ENCODE measurements around the gene PAPPA.
A peak's percentile ranks its signal among the peaks of the same experiment; 100 is the strongest.

The PAPPA gene

GRCh38 chr9:116179568-116179967, 26.0 kb downstream of the PAPPA start:
- Histone ChIP-seq H2BK120ac (ENCODE audit: low read depth, low read length) (no peak overlapping the region), H3K23ac (ENCODE audit: low read length) (no peak overlapping the region), H3K27ac (ENCODE audit: low read depth, low read length) (no peak overlapping the region), H4K8ac (ENCODE audit: low read depth, low read length) (no peak overlapping the region), H3K36me3 (ENCODE audit: control insufficient read depth, insufficient read depth, low read length) (no peaks in the 10 kb centered on the region), H3K9ac (ENCODE audit: low read length) (no peak overlapping the region), H2BK15ac (replicated peaks; ENCODE audit: low read depth) (no peak overlapping the region), H3K4ac (ENCODE audit: low read depth, low read length) (no peak overlapping the region), H3K4me2 (ENCODE audit: low read length) (no peak overlapping the region), H4K5ac (ENCODE audit: low read length) (no peak overlapping the region), H3K56ac (ENCODE audit: low read length) (no peak overlapping the region), H3K4me3 (ENCODE audit: low read length) (no peak overlapping the region), H2AK5ac (ENCODE audit: low read length) (no peak overlapping the region), H3K4me1 (ENCODE audit: control insufficient read depth, low read depth, low read length) (no peaks in the 10 kb centered on the region), H3K79me1 (ENCODE audit: low read length) (no peaks in the 10 kb centered on the region), H3K79me2 (ENCODE audit: control insufficient read depth, insufficient read depth, low read length) (no peaks in the 10 kb centered on the region), H3K27me3 (ENCODE audit: insufficient read depth, low read length, poor library complexity) (no peaks in the 10 kb centered on the region), H2BK5ac (ENCODE audit: low read length) (no peak overlapping the region), H3K18ac (ENCODE audit: low read length) (no peak overlapping the region)
- no CpG with 5 or more reads among the region's 4 CpGs for WGBS (ENCODE audit: extremely low coverage, insufficient coverage, low lambda C conversion rate)
- no peak for DNase-seq

GRCh38 chr9:116181853-116182610, 28.4 kb downstream of the PAPPA start:
- Histone ChIP-seq H4K5ac (ENCODE audit: low read length) (no peak overlapping the region), H3K27me3 (ENCODE audit: insufficient read depth, low read length, poor library complexity) (no peaks in the 10 kb centered on the region), H3K23ac (ENCODE audit: low read length) (no peak overlapping the region), H3K18ac (ENCODE audit: low read length) (no peak overlapping the region), H3K4ac (ENCODE audit: low read depth, low read length) (no peak overlapping the region), H3K4me2 (ENCODE audit: low read length) (no peak overlapping the region), H3K4me3 (ENCODE audit: low read length) (no peak overlapping the region), H2BK120ac (ENCODE audit: low read depth, low read length) (no peak overlapping the region), H2BK5ac (ENCODE audit: low read length) (no peak overlapping the region), H4K8ac (ENCODE audit: low read depth, low read length) (no peak overlapping the region), H3K27ac (ENCODE audit: low read depth, low read length) (no peak overlapping the region), H3K4me1 (ENCODE audit: control insufficient read depth, low read depth, low read length) (no peaks in the 10 kb centered on the region), H3K9ac (ENCODE audit: low read length) (no peak overlapping the region), H2AK5ac (ENCODE audit: low read length) (no peak overlapping the region), H3K36me3 (ENCODE audit: control insufficient read depth, insufficient read depth, low read length) (no peaks in the 10 kb centered on the region), H3K79me1 (ENCODE audit: low read length) (no peaks in the 10 kb centered on the region), H3K79me2 (ENCODE audit: control insufficient read depth, insufficient read depth, low read length) (no peaks in the 10 kb centered on the region), H3K56ac (ENCODE audit: low read length) (no peak overlapping the region), H2BK15ac (replicated peaks; ENCODE audit: low read depth) (no peak overlapping the region)
- WGBS (ENCODE audit: extremely low coverage, insufficient coverage, low lambda C conversion rate), result no CpG with 5 or more reads among the region's 3 CpGs
- peak; percentile 40 for DNase-seq

GRCh38 chr9:116182876-116183275, 29.3 kb downstream of the PAPPA start:
- no peaks in the 10 kb centered on the region for H3K4me1 ChIP-seq (ENCODE audit: control insufficient read depth, low read depth, low read length)
- H3K27ac ChIP-seq (ENCODE audit: low read depth, low read length), result no peak overlapping the region
- H3K18ac ChIP-seq (ENCODE audit: low read length), result no peak overlapping the region
- no peak overlapping the region for H2AK5ac ChIP-seq (ENCODE audit: low read length)
- DNase-seq, result no peak
- H3K9ac ChIP-seq (ENCODE audit: low read length), result no peak overlapping the region
- H3K79me2 ChIP-seq (ENCODE audit: control insufficient read depth, insufficient read depth, low read length), result no peaks in the 10 kb centered on the region
- no peak overlapping the region for H3K23ac ChIP-seq (ENCODE audit: low read length)
- no CpG with 5 or more reads among the region's 5 CpGs for WGBS (ENCODE audit: extremely low coverage, insufficient coverage, low lambda C conversion rate)
- no peaks in the 10 kb centered on the region for H3K36me3 ChIP-seq (ENCODE audit: control insufficient read depth, insufficient read depth, low read length)
- H3K4ac ChIP-seq (ENCODE audit: low read depth, low read length), result no peak overlapping the region
- no peak overlapping the region for H3K56ac ChIP-seq (ENCODE audit: low read length)
- H2BK15ac ChIP-seq (replicated peaks; ENCODE audit: low read depth), result no peak overlapping the region
- no peak overlapping the region for H2BK5ac ChIP-seq (ENCODE audit: low read length)
- no peak overlapping the region for H2BK120ac ChIP-seq (ENCODE audit: low read depth, low read length)
- no peaks in the 10 kb centered on the region for H3K27me3 ChIP-seq (ENCODE audit: insufficient read depth, low read length, poor library complexity)
- no peaks in the 10 kb centered on the region for H3K79me1 ChIP-seq (ENCODE audit: low read length)
- no peak overlapping the region for H3K4me3 ChIP-seq (ENCODE audit: low read length)
- H4K5ac ChIP-seq (ENCODE audit: low read length), result no peak overlapping the region
- H3K4me2 ChIP-seq (ENCODE audit: low read length), result no peak overlapping the region
- H4K8ac ChIP-seq (ENCODE audit: low read depth, low read length), result no peak overlapping the region

GRCh38 chr9:116187570-116188170, 34.1 kb downstream of the PAPPA start:
- Histone ChIP-seq H3K27ac (ENCODE audit: low read depth, low read length) (no peak overlapping the region), H3K4me1 (ENCODE audit: control insufficient read depth, low read depth, low read length) (no peaks in the 10 kb centered on the region), H3K27me3 (ENCODE audit: insufficient read depth, low read length, poor library complexity) (no peaks in the 10 kb centered on the region), H3K56ac (ENCODE audit: low read length) (no peak overlapping the region), H3K4me2 (ENCODE audit: low read length) (no peak overlapping the region), H2BK5ac (ENCODE audit: low read length) (no peak overlapping the region), H4K8ac (ENCODE audit: low read depth, low read length) (no peak overlapping the region), H3K4ac (ENCODE audit: low read depth, low read length) (no peak overlapping the region), H2BK120ac (ENCODE audit: low read depth, low read length) (no peak overlapping the region), H3K36me3 (ENCODE audit: control insufficient read depth, insufficient read depth, low read length) (no peaks in the 10 kb centered on the region), H3K18ac (ENCODE audit: low read length) (no peak overlapping the region), H3K79me2 (ENCODE audit: control insufficient read depth, insufficient read depth, low read length) (no peaks in the 10 kb centered on the region), H2BK15ac (replicated peaks; ENCODE audit: low read depth) (no peak overlapping the region), H3K23ac (ENCODE audit: low read length) (no peak overlapping the region), H2AK5ac (ENCODE audit: low read length) (no peak overlapping the region), H3K79me1 (ENCODE audit: low read length) (no peaks in the 10 kb centered on the region), H3K9ac (ENCODE audit: low read length) (no peak overlapping the region), H4K5ac (ENCODE audit: low read length) (no peak overlapping the region), H3K4me3 (ENCODE audit: low read length) (no peak overlapping the region)
- DNase-seq, result no peak
- no CpG with 5 or more reads among the region's 27 CpGs for WGBS (ENCODE audit: extremely low coverage, insufficient coverage, low lambda C conversion rate)

- Histone ChIP-seq H3K9ac (ENCODE audit: low read length) (no peak overlapping the region), H3K4me1 (ENCODE audit: control insufficient read depth, low read depth, low read length) (no peaks in the 10 kb centered on the region), H3K36me3 (ENCODE audit: control insufficient read depth, insufficient read depth, low read length) (no peaks in the 10 kb centered on the region), H3K23ac (ENCODE audit: low read length) (no peak overlapping the region), H3K18ac (ENCODE audit: low read length) (no peak overlapping the region), H2BK120ac (ENCODE audit: low read depth, low read length) (no peak overlapping the region), H4K5ac (ENCODE audit: low read length) (no peak overlapping the region), H4K8ac (ENCODE audit: low read depth, low read length) (no peak overlapping the region), H3K27ac (ENCODE audit: low read depth, low read length) (no peak overlapping the region), H2BK15ac (replicated peaks; ENCODE audit: low read depth) (no peak overlapping the region), H3K4ac (ENCODE audit: low read depth, low read length) (no peak overlapping the region), H2BK5ac (ENCODE audit: low read length) (no peak overlapping the region), H3K56ac (ENCODE audit: low read length) (no peak overlapping the region), H3K79me1 (ENCODE audit: low read length) (no peaks in the 10 kb centered on the region), H3K4me3 (ENCODE audit: low read length) (no peak overlapping the region), H3K4me2 (ENCODE audit: low read length) (no peak overlapping the region), H2AK5ac (ENCODE audit: low read length) (no peak overlapping the region), H3K79me2 (ENCODE audit: control insufficient read depth, insufficient read depth, low read length) (no peaks in the 10 kb centered on the region), H3K27me3 (ENCODE audit: insufficient read depth, low read length, poor library complexity) (no peaks in the 10 kb centered on the region)
- no CpG with 5 or more reads among the region's 5 CpGs for WGBS (ENCODE audit: extremely low coverage, insufficient coverage, low lambda C conversion rate)
- no peak for DNase-seq
These were observed 36.1 kb downstream of the PAPPA start for GRCh38 chr9:116189683-116190082.

Measured in mesendoderm (in vitro differentiated cells).